ENCODE results near the gene ADGRG7.

GRCh38 chr3:100647657-100648056, 38.3 kb downstream of the ADGRG7 start:
- TF ChIP-seq CTCF (IDR thresholded peaks at IDR 0.05), result no peak
- TF ChIP-seq POLR2A (IDR thresholded peaks at IDR 0.05), result no peak
- TF ChIP-seq EP300 (IDR thresholded peaks at IDR 0.05), result no peak
